SK-N-SH (cell line): ENCODE measurements around the gene ZNF277.

Experiments used
- CHD2 ChIP-seq: fragments of 150-350 bp; IDR thresholded peaks from 2 replicates; pipeline ENCODE4 v1.6.1; 2018; ENCODE audit warnings: low read length; ENCODE audit not compliant: partially characterized antibody
- CTCF ChIP-seq: fragments of 200-600 bp; sonication (generic); IDR thresholded peaks from 2 replicates; pipeline ENCODE4 v1.6.1; 2017; ENCODE audit warnings: antibody characterized with exemption, mild to moderate bottlenecking, moderate library complexity
- ELF1 ChIP-seq: IDR thresholded peaks from 2 replicates; pipeline ENCODE4 v1.4.0; 2012
- EP300 ChIP-seq, 2 experiments: IDR thresholded peaks; 2 replicates each; pipeline versions ENCODE4 v1.4.0 to v1.6.1; 2012; ENCODE audit warnings: borderline replicate concordance in 1 of 2, low read depth in 1 of 2, low read length in 1 of 2
- EZH2phosphoT487 ChIP-seq: fragments of 200-600 bp; sonication (generic); IDR thresholded peaks from 2 replicates; pipeline ENCODE4 v1.6.1; 2017; ENCODE audit warnings: low read depth, mixed run types, mild to moderate bottlenecking, antibody characterized with exemption, moderate library complexity, borderline replicate concordance
- FOXM1 ChIP-seq: IDR thresholded peaks from 2 replicates; pipeline ENCODE4 v1.4.0; 2012; ENCODE audit warnings: low read depth, mild to moderate bottlenecking
- MAX ChIP-seq: IDR thresholded peaks from 2 replicates; pipeline ENCODE4 v1.4.0; 2012; ENCODE audit warnings: low read depth
- MEF2A ChIP-seq: IDR thresholded peaks from 2 replicates; pipeline ENCODE4 v1.4.0; 2012; ENCODE audit warnings: low read depth, borderline replicate concordance
- MXI1 ChIP-seq: IDR thresholded peaks from 2 replicates; pipeline ENCODE4 v1.6.1; 2012; ENCODE audit warnings: mild to moderate bottlenecking, low read depth, low read length, improper control_type of control experiment
- NFIC ChIP-seq: IDR thresholded peaks from 2 replicates; pipeline ENCODE4 v1.4.0; 2012; ENCODE audit warnings: borderline replicate concordance
- POLR2AphosphoS5 ChIP-seq: IDR thresholded peaks from 2 replicates; pipeline ENCODE4 v1.6.1; 2012; ENCODE audit warnings: low read depth, low read length
- RAD21 ChIP-seq: IDR thresholded peaks from 2 replicates; pipeline ENCODE4 v1.6.1; 2012; ENCODE audit warnings: mild to moderate bottlenecking, low read length
- SIN3A ChIP-seq: IDR thresholded peaks from 2 replicates; pipeline ENCODE4 v1.6.1; 2012; ENCODE audit warnings: low read depth, mild to moderate bottlenecking, low read length, moderate library complexity, borderline replicate concordance
- TEAD4 ChIP-seq: IDR thresholded peaks from 2 replicates; pipeline ENCODE4 v1.4.0; 2012; ENCODE audit warnings: mild to moderate bottlenecking, borderline replicate concordance; ENCODE audit not compliant: insufficient read depth

- no peak for TF ChIP-seq EP300 (IDR thresholded peaks at IDR 0.05; ENCODE audit: borderline replicate concordance in 1 of 2, low read depth in 1 of 2, low read length in 1 of 2)
- no peak for TF ChIP-seq CTCF
- no peak for TF ChIP-seq FOXM1
- no peak for TF ChIP-seq NFIC
- no peak for TF ChIP-seq MXI1
- no peak for TF ChIP-seq TEAD4
- no peak for TF ChIP-seq ELF1
- no peak for TF ChIP-seq SIN3A
- no peak for TF ChIP-seq POLR2AphosphoS5
- TF ChIP-seq MEF2A: no peak
- no peak for TF ChIP-seq CHD2
- TF ChIP-seq EZH2phosphoT487: no peak
- TF ChIP-seq MAX: no peak
- no peak for TF ChIP-seq RAD21
Observed at GRCh38 chr7:112263519-112263918, 57.0 kb downstream of the ZNF277 start.
